Stomach (tissue), 4 donors: Measurements from ENCODE around the gene STAT5B.

Experiments
- CTCF ChIP-seq, 7 experiments: fragments of 450-650 bp in 4 of 7; fragments of 200-600 bp in 3 of 7; sonication (generic) in 3 of 7; IDR thresholded peaks; one replicate each; pipeline ENCODE4 v1.5.1; 2016 to 2019; ENCODE audit warnings: antibody characterized with exemption in 7 of 7, control low read depth in 2 of 7, mild to moderate bottlenecking in 1 of 7
- POLR2A ChIP-seq, 4 donors: fragments of 450-650 bp; IDR thresholded peaks; one replicate each; pipeline ENCODE4 v1.6.1; 2016; ENCODE audit warnings: antibody characterized with exemption in 4 of 4, control low read depth in 2 of 4, mild to moderate bottlenecking in 1 of 4, moderate library complexity in 1 of 4
- POLR2AphosphoS5 ChIP-seq, 3 donors: sonication (generic); formaldehyde crosslinking; IDR thresholded peaks; one replicate each; pipeline ENCODE4 v1.6.1; 2016; ENCODE audit warnings: antibody characterized with exemption in 3 of 3

- TF ChIP-seq CTCF (IDR thresholded peaks at IDR 0.05) (no peak), POLR2A (IDR thresholded peaks at IDR 0.05) (no peak), POLR2AphosphoS5 (IDR thresholded peaks at IDR 0.05) (no peak)
These were observed 6.0 kb downstream of the STAT5B start for GRCh38 chr17:42270170-42270535.
